Natural killer cell (primary cell): ENCODE results near the gene RNASET2. TPM values are rescaled to one million over a fixed set of nuclear protein-coding genes. Genes with fewer than 3 reads are reported as not detected.

Experiments
- ATAC-seq, 3 donors: fragments of 150-1000 bp in 2 of 3; fragments of 200-7000 bp in 1 of 3; cut with Tn5 transposase; 1 replicate in 1 of 3; 2 replicates in 2 of 3; pipeline ENCODE4 v1.10.0; 2021; ENCODE audit warnings: mild to moderate bottlenecking in 2 of 3, moderate library complexity in 2 of 3
- DNase-seq, 2 donors: peaks; one replicate each; pipeline versions ENCODE4 v3.0.0 to v3.0.0-alpha.2; 2013 to 2021; ENCODE audit warnings: mixed read lengths in 1 of 2
- H3K27ac ChIP-seq: one replicate; pipeline ENCODE4 v1.5.1; 2013; ENCODE audit warnings: mild to moderate bottlenecking, low read length
- H3K27me3 ChIP-seq: one replicate; pipeline ENCODE4 v1.6.1; 2013; ENCODE audit warnings: low read length; ENCODE audit not compliant: control insufficient read depth, insufficient read depth
- H3K36me3 ChIP-seq: one replicate; pipeline ENCODE4 v1.6.1; 2013; ENCODE audit warnings: low read length; ENCODE audit not compliant: control insufficient read depth, insufficient read depth
- H3K4me1 ChIP-seq: one replicate; pipeline ENCODE4 v1.6.1; 2013; ENCODE audit warnings: low read length; ENCODE audit not compliant: control insufficient read depth, insufficient read depth
- H3K4me3 ChIP-seq: one replicate; pipeline ENCODE4 v1.5.1; 2013; ENCODE audit warnings: low read length
- H3K9me3 ChIP-seq: one replicate; pipeline ENCODE4 v1.6.1; 2013; ENCODE audit warnings: low read length; ENCODE audit not compliant: control insufficient read depth, insufficient read depth
- H3K27ac Mint-ChIP-seq, 2 donors: one replicate each; pipeline ENCODE4 v1.8.0; 2022; ENCODE audit warnings: mild to moderate bottlenecking in 2 of 2, mixed read lengths in 2 of 2, moderate library complexity in 1 of 2
- H3K27me3 Mint-ChIP-seq, 2 donors: one replicate each; pipeline ENCODE4 v1.8.0; 2022; ENCODE audit warnings: low read depth in 2 of 2, mixed read lengths in 2 of 2
- H3K36me3 Mint-ChIP-seq: one replicate; pipeline ENCODE4 v1.8.0; 2022; ENCODE audit warnings: mixed read lengths
- H3K4me1 Mint-ChIP-seq, 2 donors: one replicate each; pipeline ENCODE4 v1.8.0; 2022; ENCODE audit warnings: mixed read lengths in 2 of 2
- H3K4me3 Mint-ChIP-seq: one replicate; pipeline ENCODE4 v1.8.0; 2022; ENCODE audit warnings: mild to moderate bottlenecking, moderate library complexity, mixed read lengths
- H3K9me3 Mint-ChIP-seq, 2 donors: one replicate each; pipeline ENCODE4 v1.8.0; 2022; ENCODE audit warnings: mixed read lengths in 2 of 2
- WGBS: methylation state at CpG from one replicate; pipeline ENCODE4 v1.1.7; 2013; ENCODE audit warnings: missing lambda C conversion rate; ENCODE audit not compliant: insufficient coverage; 5-methylcytosine and 5-hydroxymethylcytosine counted together
- intact Hi-C: fragments of 100-400 bp; cut with micrococcal nuclease; formaldehyde crosslinking; loops from one replicate; pipeline ENCODE4 v1.14.2; 2022
- total RNA-seq, 4 donors: library from RNA; stranded (reverse); fragments of 120-200 nt in 1 of 4; gene quantifications; one replicate each; pipeline versions ENCODE4 v1.2.3 to v1.2.4, GENCODE V29; 2013 to 2022
- TF ChIP-seq, protein P1 (sequence below): fragments of 200-600 bp; IDR thresholded peaks from one replicate; pipeline ENCODE4 v1.8.0; 2022; ENCODE audit warnings: antibody characterized with exemption

Gene RNASET2
- total RNA-seq, 3 donors from 2014 or later (not counting 1 experiment from before 2014, with no cell fraction given), result 65.1 to 106 (median 84.5) TPM

GRCh38 chr6:166958926-166959861 lies 2.8 kb upstream of the RNASET2 start:
- Mint-ChIP-seq H3K4me1 (peaks cover 44 to 53% of the 10 kb centered on the region in 2 donors), H3K4me3 (peak overlapping the region; percentile 86), H3K9me3 (no peaks in the 10 kb centered on the region), H3K27ac (peak overlapping the region; percentile 89 to 93), H3K36me3 (no peaks in the 10 kb centered on the region), H3K27me3 (no peaks in the 10 kb centered on the region)
- DNase-seq (peak; percentile 35 to 85), ATAC-seq (peak; percentile 41 to 72 (median 50))
- Histone ChIP-seq H3K4me3 (peak overlapping the region; percentile 6), H3K27ac (peak overlapping the region; percentile 95), H3K4me1 (peaks cover 49% of the 10 kb centered on the region), H3K27me3 (no peaks in the 10 kb centered on the region), H3K9me3 (no peaks in the 10 kb centered on the region), H3K36me3 (no peaks in the 10 kb centered on the region)
- TF ChIP-seq, protein P1, sequence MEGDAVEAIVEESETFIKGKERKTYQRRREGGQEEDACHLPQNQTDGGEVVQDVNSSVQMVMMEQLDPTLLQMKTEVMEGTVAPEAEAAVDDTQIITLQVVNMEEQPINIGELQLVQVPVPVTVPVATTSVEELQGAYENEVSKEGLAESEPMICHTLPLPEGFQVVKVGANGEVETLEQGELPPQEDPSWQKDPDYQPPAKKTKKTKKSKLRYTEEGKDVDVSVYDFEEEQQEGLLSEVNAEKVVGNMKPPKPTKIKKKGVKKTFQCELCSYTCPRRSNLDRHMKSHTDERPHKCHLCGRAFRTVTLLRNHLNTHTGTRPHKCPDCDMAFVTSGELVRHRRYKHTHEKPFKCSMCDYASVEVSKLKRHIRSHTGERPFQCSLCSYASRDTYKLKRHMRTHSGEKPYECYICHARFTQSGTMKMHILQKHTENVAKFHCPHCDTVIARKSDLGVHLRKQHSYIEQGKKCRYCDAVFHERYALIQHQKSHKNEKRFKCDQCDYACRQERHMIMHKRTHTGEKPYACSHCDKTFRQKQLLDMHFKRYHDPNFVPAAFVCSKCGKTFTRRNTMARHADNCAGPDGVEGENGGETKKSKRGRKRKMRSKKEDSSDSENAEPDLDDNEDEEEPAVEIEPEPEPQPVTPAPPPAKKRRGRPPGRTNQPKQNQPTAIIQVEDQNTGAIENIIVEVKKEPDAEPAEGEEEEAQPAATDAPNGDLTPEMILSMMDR, result no peak
- intact Hi-C loops, result loop anchor here (5.0 kb wide), 1 partner anchor 332 kb away; the partner anchor contains the start of gene RPS6KA2
- WGBS, result 48% methylated on average over 10 of the region's 13 CpGs

- H3K27me3 Mint-ChIP-seq, result no peaks in the 10 kb centered on the region
- DNase-seq (peak in 1 of 2 donors; percentile 34), ATAC-seq (no peak)
- Histone ChIP-seq H3K9me3 (no peaks in the 10 kb centered on the region), H3K27ac (peak overlapping the region; percentile 95), H3K4me3 (no peak overlapping the region), H3K27me3 (no peaks in the 10 kb centered on the region), H3K36me3 (no peaks in the 10 kb centered on the region), H3K4me1 (peaks cover 57% of the 10 kb centered on the region)
- WGBS, result 84% methylated on average over 5 of the region's 5 CpGs
- peaks cover 44 to 66% of the 10 kb centered on the region in 2 donors for H3K4me1 Mint-ChIP-seq
- intact Hi-C loops, result loop anchor here (5.0 kb wide), 1 partner anchor 330 kb away; the partner anchor contains the start of gene RPS6KA2
- H3K27ac Mint-ChIP-seq, result peak overlapping the region; percentile 89 to 93
- peak overlapping the region; percentile 86 for H3K4me3 Mint-ChIP-seq
- TF ChIP-seq, protein P1, result no peak
- no peaks in the 10 kb centered on the region for H3K36me3 Mint-ChIP-seq
- H3K9me3 Mint-ChIP-seq, result no peaks in the 10 kb centered on the region
Observed at GRCh38 chr6:166957805-166958076, 1.4 kb upstream of the RNASET2 start.

- H3K36me3 ChIP-seq, result no peaks in the 10 kb centered on the region
- H3K9me3 ChIP-seq, result no peaks in the 10 kb centered on the region
- TF ChIP-seq, protein P1, result no peak
- peak; percentile 50 to 73 for DNase-seq
- 7% methylated on average over 26 of the region's 26 CpGs for WGBS
- ATAC-seq, result peak; percentile 11 to 17 (median 12)
- Mint-ChIP-seq H3K4me3 (peak overlapping the region; percentile 86), H3K36me3 (no peaks in the 10 kb centered on the region), H3K27me3 (no peaks in the 10 kb centered on the region), H3K4me1 (peaks cover 44 to 66% of the 10 kb centered on the region in 2 donors), H3K9me3 (no peaks in the 10 kb centered on the region), H3K27ac (peak overlapping the region; percentile 89 to 93)
- peaks cover 57% of the 10 kb centered on the region for H3K4me1 ChIP-seq
- no peaks in the 10 kb centered on the region for H3K27me3 ChIP-seq
- H3K27ac ChIP-seq, result peak overlapping the region; percentile 95
- intact Hi-C loops, result loop anchor here (5.0 kb wide), 1 partner anchor 330 kb away; the partner anchor contains the start of gene RPS6KA2
- peak overlapping the region; percentile 53 for H3K4me3 ChIP-seq
Observed at GRCh38 chr6:166957087-166957804, 896 bp upstream of the RNASET2 start.
